Activated T-cell treated with anti-CD3 and anti-CD28 coated beads, Interleukin-2, amount 50 U/mL, for 72 hours (primary cell): ENCODE measurements around the gene UBXN2A. TPM values are rescaled to one million over a fixed set of nuclear protein-coding genes. Genes with fewer than 3 reads are reported as not detected.
"Not testable (repeated sequence)": the region's sequence is repeated elsewhere in the genome, so short reads cannot be mapped to it uniquely, and the experiment has no call there.

Experiments
- ATAC-seq, 2 donors: fragments of 150-1000 bp; cut with Tn5 transposase; replicated peaks in 1 of 2; 2 replicates each; pipeline ENCODE4 v1.10.0; 2021; ENCODE audit warnings: moderate library complexity in 2 of 2, mild to moderate bottlenecking in 1 of 2
- DNase-seq, 2 donors: peaks; one replicate each; pipeline ENCODE4 v3.0.0; 2021 to 2022; ENCODE audit warnings: mixed read lengths in 1 of 2
- H3K27ac Mint-ChIP-seq: one replicate; pipeline ENCODE4 v1.8.0; 2022; ENCODE audit warnings: mild to moderate bottlenecking, moderate library complexity, mixed read lengths
- H3K27me3 Mint-ChIP-seq: one replicate; pipeline ENCODE4 v1.8.0; 2022; ENCODE audit warnings: low read depth, mixed read lengths
- H3K36me3 Mint-ChIP-seq, 2 donors: one replicate each; pipeline ENCODE4 v1.8.0; 2022; ENCODE audit warnings: mixed read lengths in 2 of 2, mild to moderate bottlenecking in 1 of 2; ENCODE audit not compliant: insufficient read depth in 2 of 2
- H3K4me1 Mint-ChIP-seq: one replicate; pipeline ENCODE4 v1.8.0; 2022; ENCODE audit warnings: low read depth, mixed read lengths
- H3K4me3 Mint-ChIP-seq, 2 donors: one replicate each; pipeline ENCODE4 v1.8.0; 2022; ENCODE audit warnings: mild to moderate bottlenecking in 2 of 2, mixed read lengths in 2 of 2, moderate library complexity in 2 of 2
- H3K9me3 Mint-ChIP-seq, 2 donors: one replicate each; pipeline ENCODE4 v1.8.0; 2022; ENCODE audit warnings: mixed read lengths in 2 of 2
- total RNA-seq, 2 donors: library from RNA; stranded (reverse); gene quantifications; one replicate each; pipeline ENCODE4 v1.2.3, GENCODE V29; 2022

The UBXN2A gene
- total RNA-seq, 2 donors from 2014 or later, result 14.3 to 16.4 TPM

- peak overlapping the region; percentile 98 to 100 for H3K4me3 Mint-ChIP-seq
- H3K27ac Mint-ChIP-seq, result peak overlapping the region; percentile 96
- DNase-seq (no peak), ATAC-seq (no peak)
- peaks cover 2 to 5% of the 10 kb centered on the region in 2 donors for H3K36me3 Mint-ChIP-seq
- peaks cover 50% of the 10 kb centered on the region for H3K4me1 Mint-ChIP-seq
- H3K9me3 Mint-ChIP-seq, result no peaks in the 10 kb centered on the region
- no peaks in the 10 kb centered on the region for H3K27me3 Mint-ChIP-seq
Observed at GRCh38 chr2:23924589-23925359, 15.5 kb upstream of the UBXN2A start.

- Mint-ChIP-seq H3K4me3 (peak overlapping the region; percentile 98 to 100), H3K4me1 (peaks cover 50% of the 10 kb centered on the region), H3K36me3 (peaks cover 5% of the 10 kb centered on the region in 2 donors), H3K9me3 (no peaks in the 10 kb centered on the region), H3K27ac (peak overlapping the region; percentile 96), H3K27me3 (no peaks in the 10 kb centered on the region)
- ATAC-seq, result peak; percentile 52 to 61
- DNase-seq, result peak; percentile 68
Observed at GRCh38 chr2:23925702-23926289, 14.5 kb upstream of the UBXN2A start.

DNA sequence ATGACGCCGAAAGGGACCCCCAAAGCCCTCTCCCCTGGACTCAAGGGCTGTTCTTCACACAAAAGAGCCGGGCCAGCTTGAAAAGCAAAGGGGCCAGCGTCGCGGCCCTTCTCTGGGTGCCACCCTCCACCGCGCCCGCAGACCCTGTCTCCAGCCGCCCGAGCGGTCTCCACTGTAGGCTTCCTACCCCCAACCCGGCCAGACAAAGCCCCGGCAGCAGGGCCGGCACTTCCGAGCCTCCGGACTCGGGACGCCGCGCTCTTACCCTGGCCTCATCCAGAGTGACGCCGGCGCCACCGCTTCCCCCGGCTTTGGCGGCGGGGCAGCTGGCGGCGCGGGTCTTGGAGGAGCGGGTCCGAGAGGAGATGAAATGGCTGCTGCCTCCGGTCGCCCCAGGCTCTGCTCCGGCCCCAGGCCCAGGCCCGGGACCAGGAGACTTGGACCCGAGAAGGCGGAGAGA, 13.9 kb upstream of the UBXN2A start:
- peak; percentile 17 to 34 for ATAC-seq
- DNase-seq, result peak; percentile 41 to 59
- H3K4me3 Mint-ChIP-seq, result peak overlapping the region; percentile 98 to 100

DNA sequence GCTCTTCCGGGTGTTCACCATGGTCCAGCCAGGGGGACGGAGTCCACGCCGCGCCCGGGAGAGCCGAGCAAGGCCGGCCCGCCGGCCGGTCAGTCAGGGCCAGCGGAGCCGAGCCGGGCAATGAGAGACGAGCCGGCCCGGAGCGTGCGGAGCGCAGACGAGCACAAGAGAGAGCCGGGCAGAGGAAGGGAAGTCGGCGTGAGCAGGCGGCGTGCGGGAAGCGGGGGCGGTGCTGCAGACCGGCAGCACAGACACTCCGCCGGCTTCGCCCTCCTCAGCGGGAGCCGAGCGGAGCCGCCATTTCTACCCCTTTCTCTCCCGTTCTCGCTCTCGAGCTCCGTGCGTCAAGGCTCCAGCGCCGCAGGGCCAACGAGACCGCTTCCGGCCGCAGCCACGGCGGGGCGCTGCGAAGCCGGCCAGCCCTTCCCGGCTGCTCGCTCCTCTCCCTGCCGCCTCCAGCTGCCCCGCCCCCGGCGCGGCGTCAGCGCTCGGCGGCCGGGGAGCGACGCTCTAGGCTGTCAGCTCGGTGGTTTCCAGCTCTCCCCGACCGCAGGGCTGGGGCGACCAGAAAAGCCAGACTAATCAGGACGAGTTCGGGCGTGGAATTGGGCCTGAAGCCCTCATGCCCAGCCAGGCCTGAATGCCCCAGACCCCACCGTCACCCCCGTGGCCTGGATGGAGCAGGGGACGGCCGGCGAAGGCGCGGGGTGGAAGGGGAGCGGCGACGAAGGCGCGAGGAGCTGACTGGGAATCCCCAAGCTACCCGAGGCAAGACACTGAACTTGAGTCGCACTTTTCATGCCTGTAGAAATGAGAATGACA, 13.3 kb upstream of the UBXN2A start, which contains the start of gene ATAD2B:
TSS of gene ATAD2B (minus strand) at position 374 of the 822 bp plus-strand sequence. CDS start at position 21, 353 bp downstream.
- Mint-ChIP-seq H3K36me3 (peaks cover 5 to 7% of the 10 kb centered on the region in 2 donors), H3K27me3 (no peaks in the 10 kb centered on the region), H3K4me1 (peaks cover 54% of the 10 kb centered on the region), H3K27ac (peak within 1 kb of the TSS; percentile 96), H3K9me3 (no peaks in the 10 kb centered on the region), H3K4me3 (peak within 1 kb of the TSS; percentile 98 to 100)
- DNase-seq (peak; percentile 96), ATAC-seq (peak; percentile 80 to 83)

More for the DNA sequence above, 13.9 kb upstream of the UBXN2A start:
- no peaks in the 10 kb centered on the region for H3K9me3 Mint-ChIP-seq
- H3K4me1 Mint-ChIP-seq, result peaks cover 54% of the 10 kb centered on the region
- H3K36me3 Mint-ChIP-seq, result peaks cover 5 to 7% of the 10 kb centered on the region in 2 donors
- no peaks in the 10 kb centered on the region for H3K27me3 Mint-ChIP-seq
- peak overlapping the region; percentile 96 for H3K27ac Mint-ChIP-seq

DNA sequence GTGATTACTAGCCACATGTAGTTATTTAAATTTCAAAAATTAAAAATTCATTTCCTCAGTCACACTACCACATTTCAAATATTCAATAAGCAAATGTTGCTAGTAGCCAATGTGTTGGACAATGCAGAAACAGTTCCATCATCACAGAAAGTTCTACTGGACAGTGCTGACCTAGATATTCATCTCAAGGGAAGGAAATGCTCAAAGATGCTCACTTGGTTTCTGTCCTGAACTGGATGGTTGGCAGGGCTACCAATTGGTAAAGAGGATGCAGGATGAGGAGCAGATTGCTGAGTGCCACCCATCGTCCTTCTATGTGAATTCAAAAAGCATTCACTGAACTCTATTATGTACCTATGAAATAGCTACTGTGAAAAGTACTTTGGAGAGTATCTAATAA, 6.0 kb upstream of the UBXN2A start:
- H3K9me3 Mint-ChIP-seq, result no peaks in the 10 kb centered on the region
- H3K4me3 Mint-ChIP-seq, result no peak overlapping the region
- peaks cover 3 to 4% of the 10 kb centered on the region in 2 donors for H3K36me3 Mint-ChIP-seq
- no peak for DNase-seq
- H3K4me1 Mint-ChIP-seq, result peaks cover 14% of the 10 kb centered on the region
- H3K27me3 Mint-ChIP-seq, result peaks cover 8% of the 10 kb centered on the region
- H3K27ac Mint-ChIP-seq, result no peak overlapping the region
- ATAC-seq, result no peak

GRCh38 chr2:23940718-23941620, 706 bp downstream of the UBXN2A start:
- peaks cover 11% of the 10 kb centered on the region for H3K27me3 Mint-ChIP-seq
- peaks cover 37% of the 10 kb centered on the region for H3K4me1 Mint-ChIP-seq
- H3K36me3 Mint-ChIP-seq, result peaks cover 2 to 4% of the 10 kb centered on the region in 2 donors
- peak in 1 of 2 donors; percentile 55 for DNase-seq
- ATAC-seq, result peak; percentile 64 to 67
- H3K4me3 Mint-ChIP-seq, result peak overlapping the region; percentile 86 to 99
- no peaks in the 10 kb centered on the region for H3K9me3 Mint-ChIP-seq
- peak overlapping the region; percentile 86 for H3K27ac Mint-ChIP-seq

DNA sequence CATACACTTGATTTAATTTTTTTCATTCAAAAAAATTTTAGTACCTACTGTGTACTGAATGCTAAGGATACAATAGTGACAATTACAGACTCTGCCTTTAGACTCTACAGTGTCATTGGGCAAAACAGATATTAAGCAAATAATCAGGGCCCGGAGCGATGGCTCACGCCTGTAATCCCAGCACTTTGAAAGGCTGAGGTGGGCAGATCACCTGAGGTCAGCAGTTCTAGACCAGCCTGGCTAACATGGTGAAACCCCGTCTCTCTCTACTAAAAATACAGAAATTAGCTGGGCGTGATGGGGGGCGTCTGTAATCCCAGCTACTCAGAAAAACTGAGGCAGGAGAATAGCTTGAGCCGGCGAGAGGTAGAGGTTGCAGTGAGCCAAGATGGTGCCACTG, 1.4 kb downstream of the UBXN2A start:
- Mint-ChIP-seq H3K4me1 (peaks cover 37% of the 10 kb centered on the region), H3K27me3 (peaks cover 11% of the 10 kb centered on the region), H3K36me3 (peaks cover 2 to 4% of the 10 kb centered on the region in 2 donors), H3K9me3 (no peaks in the 10 kb centered on the region), H3K4me3 (no peak overlapping the region), H3K27ac (no peak overlapping the region)
- ATAC-seq (no peak), DNase-seq (no peak)

DNA sequence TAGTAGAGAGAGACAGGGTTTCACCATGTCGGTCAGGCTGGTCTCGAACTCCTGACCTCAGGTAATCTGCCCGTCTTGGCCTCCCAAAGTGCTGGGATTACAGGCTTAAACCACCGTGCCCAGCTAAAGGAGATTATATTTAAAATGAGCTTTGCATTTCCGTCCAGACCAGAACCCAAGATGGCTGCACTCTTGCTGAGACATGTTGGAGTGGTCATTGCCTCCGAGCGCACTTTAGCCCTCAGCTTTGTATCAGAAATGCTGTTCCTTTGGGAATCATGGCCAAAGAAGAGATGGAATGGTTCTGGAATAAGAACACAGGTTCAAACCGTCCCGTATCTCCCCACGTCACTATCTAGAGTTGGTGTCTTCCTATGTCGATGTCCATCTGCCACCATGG, 3.4 kb downstream of the UBXN2A start:
- Mint-ChIP-seq H3K36me3 (peaks cover 2 to 4% of the 10 kb centered on the region in 2 donors), H3K4me3 (no peak overlapping the region)

DNA sequence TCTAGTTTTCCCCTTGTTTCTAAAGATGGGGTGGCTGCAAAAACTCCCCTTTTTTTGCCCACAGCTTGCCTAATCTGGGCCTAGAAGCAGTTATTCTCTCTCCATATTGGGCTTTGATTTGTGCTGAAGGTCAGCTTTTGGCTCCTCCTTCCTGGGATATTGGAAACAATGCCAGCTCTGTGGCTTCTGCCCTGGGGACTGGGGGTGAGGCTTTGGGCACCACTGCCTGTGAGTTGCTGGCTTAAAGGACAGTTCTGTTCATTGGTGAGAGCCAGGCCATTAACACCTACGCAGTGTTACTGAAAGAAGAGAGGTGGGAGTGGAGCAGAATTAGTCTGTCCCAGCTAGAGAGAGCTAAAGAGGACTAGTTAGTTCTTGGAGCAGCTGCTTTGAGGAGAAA, 4.3 kb downstream of the UBXN2A start:
- Mint-ChIP-seq H3K27ac (no peak overlapping the region), H3K4me3 (no peak overlapping the region), H3K27me3 (peaks cover under 1% of the 10 kb centered on the region), H3K36me3 (peaks cover 0 to 3% of the 10 kb centered on the region in 2 donors), H3K4me1 (peaks cover 34% of the 10 kb centered on the region), H3K9me3 (no peaks in the 10 kb centered on the region)
- no peak for DNase-seq
- ATAC-seq, result no peak

More for the DNA sequence above, 3.4 kb downstream of the UBXN2A start:
- DNase-seq (no peak), ATAC-seq (no peak)
- H3K4me1 Mint-ChIP-seq, result peaks cover 42% of the 10 kb centered on the region
- peaks cover 9% of the 10 kb centered on the region for H3K27me3 Mint-ChIP-seq
- no peak overlapping the region for H3K27ac Mint-ChIP-seq
- no peaks in the 10 kb centered on the region for H3K9me3 Mint-ChIP-seq

DNA sequence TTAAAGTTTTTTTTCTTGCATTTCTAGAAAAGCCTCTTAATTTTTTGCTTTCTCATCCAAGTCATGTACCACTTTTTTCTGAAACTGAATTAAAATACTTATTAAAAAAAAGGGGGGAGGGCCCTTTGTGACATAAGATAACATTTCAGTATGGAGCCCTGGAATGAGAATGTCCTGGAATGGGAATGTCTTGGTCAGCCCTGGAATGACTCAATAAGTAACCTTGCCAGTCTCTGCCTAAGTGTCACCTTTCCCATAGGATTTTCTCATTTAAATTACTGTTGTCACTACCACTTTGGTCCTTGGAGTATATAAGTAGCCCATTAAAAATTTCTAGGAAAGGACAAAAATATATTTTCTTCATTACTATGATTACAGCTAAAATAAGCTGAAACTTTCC, 4.7 kb downstream of the UBXN2A start:
- no peak for ATAC-seq
- Mint-ChIP-seq H3K36me3 (peaks cover 0 to 3% of the 10 kb centered on the region in 2 donors), H3K4me3 (no peak overlapping the region), H3K4me1 (peaks cover 30% of the 10 kb centered on the region), H3K27ac (no peak overlapping the region), H3K27me3 (no peaks in the 10 kb centered on the region), H3K9me3 (no peaks in the 10 kb centered on the region)
- DNase-seq, result no peak

GRCh38 chr2:23947350-23947749, 7.1 kb downstream of the UBXN2A start:
- ATAC-seq (no peak), DNase-seq (no peak)
- Mint-ChIP-seq H3K27ac (no peak overlapping the region), H3K4me1 (peaks cover 19% of the 10 kb centered on the region), H3K4me3 (no peak overlapping the region), H3K27me3 (no peaks in the 10 kb centered on the region), H3K36me3 (peaks cover 0 to 3% of the 10 kb centered on the region in 2 donors), H3K9me3 (no peaks in the 10 kb centered on the region)

- not testable (repeated sequence) for ATAC-seq, H3K4me3 Mint-ChIP-seq, H3K27ac Mint-ChIP-seq, H3K4me1 Mint-ChIP-seq, DNase-seq, H3K36me3 Mint-ChIP-seq, H3K27me3 Mint-ChIP-seq, H3K9me3 Mint-ChIP-seq
Observed at GRCh38 chr2:23952558-23952957, 12.3 kb downstream of the UBXN2A start.
